GM21619 (cell line): Measurements from ENCODE around the gene ROCK2.

Experiments
- ATAC-seq: cut with Tn5 transposase; IDR thresholded peaks from one replicate; pipeline ENCODE4 v1.9.1; 2021; ENCODE audit not compliant: unreplicated experiment

The ROCK2 gene

DNA sequence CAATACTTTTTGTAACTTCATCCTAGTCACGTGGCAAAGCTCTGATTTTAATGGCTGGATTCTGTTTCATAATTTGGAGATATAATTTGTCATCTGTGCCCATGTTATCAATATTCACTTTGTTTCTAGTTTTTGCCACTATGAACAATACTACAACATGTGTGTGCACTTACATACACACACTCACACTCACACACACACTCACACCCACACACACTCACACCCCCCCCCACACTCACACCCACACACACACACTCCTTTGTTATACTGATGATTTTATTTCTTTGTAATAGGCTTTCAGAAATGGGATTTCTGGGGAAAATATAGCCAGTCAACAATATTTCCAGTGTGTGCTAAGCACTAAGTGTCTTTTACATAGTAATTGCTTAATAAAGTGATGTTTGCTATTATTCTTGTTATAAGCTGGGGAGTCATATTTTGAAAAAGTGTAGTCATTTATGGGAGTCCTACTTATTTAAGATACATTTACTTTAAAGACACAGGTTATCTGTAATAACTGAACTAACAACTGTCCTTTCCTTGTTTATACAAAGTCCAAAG is 22.8 kb upstream of the ROCK2 start:
- ATAC-seq, result no peak

GRCh38 chr2:11366326-11366741 is 21.9 kb upstream of the ROCK2 start:
- no peak for ATAC-seq

GRCh38 chr2:11365096-11365879 is 20.9 kb upstream of the ROCK2 start:
- no peak for ATAC-seq

- ATAC-seq, result no peak
Observed at GRCh38 chr2:11364565-11364887, 20.1 kb upstream of the ROCK2 start.

DNA sequence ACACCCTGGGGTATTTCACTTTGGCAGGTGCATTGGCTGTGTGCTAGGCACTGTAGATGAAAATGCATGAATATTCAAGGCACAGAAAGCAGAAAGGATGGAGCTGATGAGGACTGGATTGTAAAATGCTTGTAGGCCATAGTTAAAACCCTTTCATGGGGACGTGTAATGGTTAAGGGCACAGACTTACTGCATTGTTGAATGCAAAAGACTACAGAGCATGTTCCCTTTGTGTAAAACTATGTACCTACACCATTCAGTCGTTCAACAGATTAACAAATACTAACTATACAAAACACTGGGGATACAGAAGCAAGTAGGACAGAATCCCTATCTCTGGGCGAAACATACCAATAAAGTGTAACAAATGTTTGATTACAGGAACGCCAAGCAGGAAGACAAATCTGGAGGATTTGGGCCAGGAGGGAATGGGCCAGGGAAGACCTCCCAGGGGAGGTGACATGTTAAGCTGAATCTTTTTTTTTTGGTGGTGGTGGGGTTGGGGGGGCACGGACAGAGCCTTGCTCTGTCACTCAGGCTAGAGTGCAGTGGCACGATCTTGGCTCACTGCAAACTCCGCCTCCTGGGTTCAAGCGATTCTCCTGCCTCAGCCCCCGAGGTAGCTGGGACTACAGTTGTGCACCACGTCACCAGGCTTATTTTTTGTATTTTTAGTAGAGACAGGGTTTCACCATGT is 19.6 kb upstream of the ROCK2 start:
- ATAC-seq, result no peak

DNA sequence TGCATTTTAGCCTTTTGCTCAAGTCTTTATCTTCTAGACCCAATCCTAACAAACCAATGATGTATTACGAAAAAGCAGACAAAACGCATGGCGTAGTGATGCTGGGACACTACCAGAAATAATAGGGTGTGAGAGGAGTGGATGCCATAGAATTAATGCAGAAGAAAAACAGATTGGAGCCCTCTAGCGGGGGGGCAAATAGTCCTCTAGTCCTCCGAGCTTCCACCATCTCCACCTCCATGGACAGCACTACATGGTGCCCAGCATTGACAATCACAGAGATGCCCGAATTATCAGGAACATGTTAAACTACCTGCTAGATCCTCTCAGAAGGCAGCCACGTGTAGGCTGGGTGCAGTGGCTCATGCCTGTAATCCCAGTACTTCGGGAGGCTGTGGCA is 15.4 kb upstream of the ROCK2 start:
- no peak for ATAC-seq

DNA sequence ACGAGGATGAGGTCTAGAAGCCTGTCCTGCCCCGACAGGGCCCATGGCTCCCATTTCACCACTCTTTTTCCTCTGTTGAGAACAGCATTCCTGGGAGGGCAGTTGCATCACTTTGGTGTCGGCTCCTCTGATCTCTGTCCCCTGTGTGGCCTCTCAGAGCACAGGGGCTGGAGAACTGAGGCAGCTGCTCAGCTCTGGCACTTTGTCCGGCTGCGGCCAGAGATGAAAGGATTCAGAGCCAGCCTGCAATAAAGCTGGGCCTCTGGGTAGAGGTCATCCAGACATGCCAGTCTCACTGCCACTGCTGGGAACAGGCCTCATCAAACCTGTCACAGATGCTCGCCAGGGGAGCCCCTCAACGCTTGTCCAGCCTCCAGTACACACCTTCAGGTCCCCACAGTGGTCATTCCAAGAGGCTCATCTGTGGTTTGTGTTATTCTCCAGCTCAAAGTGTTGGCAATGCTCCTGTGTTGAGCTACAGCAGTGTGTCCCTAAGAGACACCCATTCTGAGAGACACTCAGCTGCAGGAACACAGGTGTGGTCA is 13.1 kb upstream of the ROCK2 start:
- no peak for ATAC-seq

GRCh38 chr2:11356764-11357163 is 12.3 kb upstream of the ROCK2 start:
- ATAC-seq, result no peak

GRCh38 chr2:11355194-11356053 is 11.0 kb upstream of the ROCK2 start:
- no peak for ATAC-seq

DNA sequence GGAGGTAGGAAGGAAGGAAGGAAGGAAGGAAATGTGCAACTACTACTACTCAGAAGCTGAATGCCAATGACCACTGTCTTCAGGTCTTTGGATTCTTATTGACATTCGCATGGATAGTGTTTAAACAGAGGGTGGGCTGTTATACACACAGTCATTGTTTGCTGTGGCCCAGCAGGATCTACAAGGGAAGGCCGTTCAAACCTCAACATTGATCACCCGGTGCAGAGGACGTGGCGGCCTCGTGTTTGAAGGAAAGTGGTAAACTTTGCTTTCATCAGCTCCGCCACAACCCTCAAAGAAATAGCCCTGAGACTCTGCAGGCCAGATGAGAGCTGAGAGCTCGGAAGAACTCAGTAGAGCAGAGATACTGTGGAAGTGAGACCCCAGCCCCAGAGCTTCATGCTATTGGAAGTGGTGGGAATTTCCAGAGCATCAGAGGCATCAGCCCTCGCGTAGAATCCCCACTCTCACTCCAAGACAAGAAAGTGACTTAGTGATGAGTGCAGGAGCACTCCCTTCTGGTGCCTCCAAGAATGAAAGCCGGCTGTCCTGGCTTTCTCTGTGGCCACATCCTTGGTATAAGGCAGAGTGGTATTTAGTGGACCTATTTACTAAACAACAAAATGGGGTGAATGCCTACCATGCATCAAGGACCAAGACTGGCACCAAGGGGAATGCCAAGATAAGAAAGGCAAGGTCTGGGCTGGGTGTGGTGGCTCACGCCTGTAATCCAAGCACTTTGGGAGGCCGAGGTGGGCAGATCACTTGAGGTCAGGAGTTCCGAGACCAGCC is 10.1 kb upstream of the ROCK2 start:
- ATAC-seq, result no peak

- ATAC-seq, result no peak
Observed at GRCh38 chr2:11352781-11353537, 8.5 kb upstream of the ROCK2 start.

DNA sequence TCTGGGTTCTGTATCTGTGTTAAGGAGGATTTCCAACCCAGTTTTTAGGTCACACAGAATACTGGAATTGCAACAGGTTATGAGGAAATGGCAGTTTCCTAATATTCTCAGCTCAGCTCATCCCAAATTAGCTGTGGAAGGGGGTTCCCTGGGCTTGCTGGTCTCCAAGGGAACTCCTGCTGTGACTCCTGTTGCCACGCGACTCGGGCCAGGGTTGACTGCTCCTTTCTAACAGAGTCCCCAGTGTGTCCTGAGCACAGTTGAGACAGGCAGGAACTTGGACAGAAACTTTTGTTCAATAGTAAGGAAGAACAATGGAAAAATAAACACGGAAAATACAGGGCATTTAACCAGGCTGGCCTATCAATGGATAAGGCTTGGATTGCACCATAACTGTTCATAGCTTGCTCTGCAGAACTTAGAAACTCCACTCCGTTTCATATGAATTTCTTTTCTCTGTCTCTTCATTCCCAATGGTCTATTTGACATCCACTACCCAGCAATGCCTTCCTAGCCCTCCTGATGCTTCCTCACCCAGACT is 3.8 kb upstream of the ROCK2 start:
- no peak for ATAC-seq

- ATAC-seq, result no peak
Observed at GRCh38 chr2:11347403-11347959, 3.0 kb upstream of the ROCK2 start.

- ATAC-seq, result no peak
Observed at GRCh38 chr2:11346023-11346482, 1.6 kb upstream of the ROCK2 start.

- ATAC-seq, result peak; percentile 1
Observed at GRCh38 chr2:11344956-11345677, 681 bp upstream of the ROCK2 start.

GRCh38 chr2:11343650-11344341 is 640 bp downstream of the ROCK2 start:
- ATAC-seq, result peak; percentile 29

GRCh38 chr2:11343368-11343649 is 1.1 kb downstream of the ROCK2 start:
- ATAC-seq, result peak; percentile 31
